ENCODE results near the gene RPS15A. TPM values are rescaled to one million over a fixed set of nuclear protein-coding genes. Genes with fewer than 3 reads are reported as not detected.

RPS15A gene
- total and polyA plus RNA-seq, 2 experiments from 2014 or later: 588 to 2,370 TPM

DNA sequence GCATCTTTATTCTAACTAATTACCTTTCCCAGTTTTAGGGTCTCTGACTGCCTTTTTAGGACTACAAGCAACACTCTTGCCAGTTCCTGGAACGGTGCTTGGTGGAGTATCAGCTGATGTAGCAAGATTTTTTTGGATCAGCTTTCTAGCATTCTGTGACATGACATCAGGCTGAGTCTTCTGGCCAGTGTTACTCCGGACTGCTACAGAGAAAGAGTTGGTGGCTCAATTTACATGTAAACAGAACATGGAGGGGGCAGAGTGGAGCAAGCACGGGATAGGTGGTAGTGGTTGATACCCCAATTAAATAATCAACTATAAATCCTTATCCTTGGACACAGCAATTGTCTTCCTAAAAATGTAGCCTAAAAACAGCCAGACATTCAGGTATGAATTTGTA, 21.8 kb upstream of the RPS15A start:
- Histone ChIP-seq H3K9me3 (ENCODE audit: low read depth) (no peaks in the 10 kb centered on the region), H3K27ac (no peak overlapping the region), H2AFZ (no peak overlapping the region), H4K20me1 (ENCODE audit: insufficient read depth, poor library complexity, severe bottlenecking) (no peaks in the 10 kb centered on the region), H3K9me2 (replicated peaks; ENCODE audit: insufficient read depth) (no peaks in the 10 kb centered on the region), H3K4me2 (no peak overlapping the region), H3K27me3 (no peaks in the 10 kb centered on the region), H3K4me3 (no peak overlapping the region), H3K4me1 (ENCODE audit: insufficient read depth) (no peaks in the 10 kb centered on the region), H3K36me3 (replicated peaks; ENCODE audit: insufficient read depth, low read depth) (peaks cover 9% of the 10 kb centered on the region), H3K79me2 (no peaks in the 10 kb centered on the region)
- 90% methylated on average over 3 of the region's 3 CpGs for WGBS (ENCODE audit: low lambda C conversion rate, missing lambda C conversion rate)
- no peak for TF ChIP-seq EZH2phosphoT487 (IDR thresholded peaks at IDR 0.05; ENCODE audit: low read depth, severe bottlenecking, unreplicated experiment)
- TF ChIP-seq EZH2 (IDR thresholded peaks at IDR 0.05; ENCODE audit: borderline replicate concordance): no peak
- TF ChIP-seq, protein P1, sequence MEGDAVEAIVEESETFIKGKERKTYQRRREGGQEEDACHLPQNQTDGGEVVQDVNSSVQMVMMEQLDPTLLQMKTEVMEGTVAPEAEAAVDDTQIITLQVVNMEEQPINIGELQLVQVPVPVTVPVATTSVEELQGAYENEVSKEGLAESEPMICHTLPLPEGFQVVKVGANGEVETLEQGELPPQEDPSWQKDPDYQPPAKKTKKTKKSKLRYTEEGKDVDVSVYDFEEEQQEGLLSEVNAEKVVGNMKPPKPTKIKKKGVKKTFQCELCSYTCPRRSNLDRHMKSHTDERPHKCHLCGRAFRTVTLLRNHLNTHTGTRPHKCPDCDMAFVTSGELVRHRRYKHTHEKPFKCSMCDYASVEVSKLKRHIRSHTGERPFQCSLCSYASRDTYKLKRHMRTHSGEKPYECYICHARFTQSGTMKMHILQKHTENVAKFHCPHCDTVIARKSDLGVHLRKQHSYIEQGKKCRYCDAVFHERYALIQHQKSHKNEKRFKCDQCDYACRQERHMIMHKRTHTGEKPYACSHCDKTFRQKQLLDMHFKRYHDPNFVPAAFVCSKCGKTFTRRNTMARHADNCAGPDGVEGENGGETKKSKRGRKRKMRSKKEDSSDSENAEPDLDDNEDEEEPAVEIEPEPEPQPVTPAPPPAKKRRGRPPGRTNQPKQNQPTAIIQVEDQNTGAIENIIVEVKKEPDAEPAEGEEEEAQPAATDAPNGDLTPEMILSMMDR (IDR thresholded peaks at IDR 0.05; ENCODE audit: poor library complexity): no peak
- no peak for DNase-seq (ENCODE audit: low spot score)

GRCh38 chr16:18809165-18809564, 19.0 kb upstream of the RPS15A start:
- Histone ChIP-seq H4K20me1 (ENCODE audit: insufficient read depth, poor library complexity, severe bottlenecking) (no peaks in the 10 kb centered on the region), H3K4me2 (no peak overlapping the region), H3K4me3 (no peak overlapping the region), H3K27me3 (no peaks in the 10 kb centered on the region), H3K79me2 (no peaks in the 10 kb centered on the region), H3K9me3 (ENCODE audit: low read depth) (no peaks in the 10 kb centered on the region), H3K9me2 (replicated peaks; ENCODE audit: insufficient read depth) (no peaks in the 10 kb centered on the region), H3K27ac (no peak overlapping the region), H3K36me3 (replicated peaks; ENCODE audit: insufficient read depth, low read depth) (peaks cover 9% of the 10 kb centered on the region), H3K4me1 (ENCODE audit: insufficient read depth) (no peaks in the 10 kb centered on the region), H2AFZ (no peak overlapping the region)
- TF ChIP-seq, protein P1 (IDR thresholded peaks at IDR 0.05; ENCODE audit: poor library complexity): no peak
- TF ChIP-seq EZH2 (IDR thresholded peaks at IDR 0.05; ENCODE audit: borderline replicate concordance) (no peak), EZH2phosphoT487 (IDR thresholded peaks at IDR 0.05; ENCODE audit: low read depth, severe bottlenecking, unreplicated experiment) (no peak)
- WGBS (ENCODE audit: low lambda C conversion rate, missing lambda C conversion rate): 92% methylated on average over 13 of the region's 13 CpGs
- no peak for DNase-seq (ENCODE audit: low spot score)

DNA sequence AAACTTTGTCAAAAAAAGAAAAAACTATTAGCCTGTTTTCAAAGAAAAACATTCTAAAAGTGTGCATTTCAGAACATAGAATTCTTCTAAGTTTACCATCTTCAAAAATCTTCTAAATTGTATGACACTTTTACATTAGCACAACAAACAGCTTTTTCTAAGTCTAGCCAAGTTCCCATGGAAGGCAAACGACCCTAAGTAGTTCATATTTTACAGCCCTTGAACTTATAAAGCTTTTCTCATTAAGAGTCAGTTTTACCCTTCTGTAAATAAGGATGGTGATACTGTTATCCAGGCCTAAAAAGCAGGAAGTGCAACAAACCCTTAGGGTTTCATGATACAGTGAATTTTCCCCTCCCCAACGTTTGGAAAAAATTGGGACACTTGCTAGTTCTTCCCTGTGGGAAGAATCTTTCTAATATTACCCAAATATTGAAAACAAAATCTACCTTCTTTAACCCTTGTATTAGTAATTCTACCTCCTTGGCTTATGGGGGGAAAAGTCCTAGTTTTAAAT, 15.2 kb upstream of the RPS15A start:
- H3K27ac ChIP-seq: no peak overlapping the region
- no peaks in the 10 kb centered on the region for H3K9me2 ChIP-seq (replicated peaks; ENCODE audit: insufficient read depth)
- H3K9me3 ChIP-seq (ENCODE audit: low read depth): no peaks in the 10 kb centered on the region
- TF ChIP-seq, protein P1 (IDR thresholded peaks at IDR 0.05; ENCODE audit: poor library complexity): no peak
- no peak for TF ChIP-seq EZH2 (IDR thresholded peaks at IDR 0.05; ENCODE audit: borderline replicate concordance)
- TF ChIP-seq EZH2phosphoT487 (IDR thresholded peaks at IDR 0.05; ENCODE audit: low read depth, severe bottlenecking, unreplicated experiment): no peak
- H3K4me2 ChIP-seq: no peak overlapping the region
- H3K27me3 ChIP-seq: no peaks in the 10 kb centered on the region
- 35% methylated on average over 2 of the region's 2 CpGs for WGBS (ENCODE audit: low lambda C conversion rate, missing lambda C conversion rate)
- H3K4me3 ChIP-seq: no peak overlapping the region
- no peaks in the 10 kb centered on the region for H3K4me1 ChIP-seq (ENCODE audit: insufficient read depth)
- no peak overlapping the region for H2AFZ ChIP-seq
- H3K79me2 ChIP-seq: peaks cover 5% of the 10 kb centered on the region
- DNase-seq (ENCODE audit: low spot score): no peak
- peaks cover 2% of the 10 kb centered on the region for H4K20me1 ChIP-seq (ENCODE audit: insufficient read depth, poor library complexity, severe bottlenecking)
- no peaks in the 10 kb centered on the region for H3K36me3 ChIP-seq (replicated peaks; ENCODE audit: insufficient read depth, low read depth)
